ENCODE data around the gene POLH. TPM values are rescaled to one million over a fixed set of nuclear protein-coding genes. Genes with fewer than 3 reads are reported as not detected.
"Not testable (repeated sequence)": the region's sequence is repeated elsewhere in the genome, so short reads cannot be mapped to it uniquely, and the experiment has no call there.

POLH gene
- total RNA-seq, 2 donors from 2014 or later: 12.3 to 23.8 TPM

DNA sequence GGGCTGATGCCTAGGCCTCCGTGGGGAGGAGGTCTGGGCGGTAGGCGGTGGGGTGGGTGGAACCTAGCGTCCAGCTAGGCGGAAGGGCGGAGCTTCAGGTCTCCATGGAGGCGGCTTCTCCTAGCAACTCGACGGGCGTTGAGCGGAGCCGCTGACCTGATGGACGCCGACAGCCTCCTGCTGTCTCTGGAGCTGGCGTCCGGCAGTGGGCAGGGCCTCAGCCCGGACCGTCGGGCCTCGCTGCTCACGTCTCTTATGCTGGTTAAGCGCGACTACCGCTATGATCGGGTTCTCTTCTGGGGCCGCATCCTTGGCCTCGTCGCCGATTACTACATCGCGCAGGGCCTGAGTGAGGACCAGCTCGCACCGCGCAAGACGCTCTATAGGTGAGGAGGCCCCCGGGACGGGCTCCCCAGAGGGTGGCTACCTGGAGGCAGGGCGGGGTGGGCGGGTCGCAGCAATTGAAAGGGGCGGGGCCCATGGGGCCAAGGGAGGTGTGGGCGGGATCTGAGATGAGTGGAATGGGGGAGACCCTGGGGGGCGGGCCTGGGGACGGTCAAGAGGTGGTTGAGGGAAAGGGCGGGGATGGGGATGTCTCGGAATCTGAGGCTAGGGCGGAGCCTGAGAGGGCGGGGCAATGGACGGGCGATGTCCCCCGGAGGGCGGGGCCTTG lies 69.1 kb downstream of the POLH start, which contains the start of gene RSPH9:
TSS of gene RSPH9 (plus strand) at position 97 of the 673 bp plus-strand sequence. CDS start at position 160, 63 bp downstream.
- DNase-seq: peak; percentile 79
- H3K27me3 ChIP-seq: no peaks in the 10 kb centered on the region
- H3K9me3 ChIP-seq: no peaks in the 10 kb centered on the region
- H3K36me3 ChIP-seq: peaks cover 17% of the 10 kb centered on the region
- intact Hi-C loops (cut with DNase I): no loop called here
- peak within 1 kb of the TSS in 1 of 2 donors; percentile 20 for H3K9ac ChIP-seq (ENCODE audit: low read depth in 2 of 2, low read length in 2 of 2)
- H3K4me3 ChIP-seq: peak within 1 kb of the TSS; percentile 41
- H3K4me1 ChIP-seq: no peaks in the 10 kb centered on the region
- TF ChIP-seq, protein P1, sequence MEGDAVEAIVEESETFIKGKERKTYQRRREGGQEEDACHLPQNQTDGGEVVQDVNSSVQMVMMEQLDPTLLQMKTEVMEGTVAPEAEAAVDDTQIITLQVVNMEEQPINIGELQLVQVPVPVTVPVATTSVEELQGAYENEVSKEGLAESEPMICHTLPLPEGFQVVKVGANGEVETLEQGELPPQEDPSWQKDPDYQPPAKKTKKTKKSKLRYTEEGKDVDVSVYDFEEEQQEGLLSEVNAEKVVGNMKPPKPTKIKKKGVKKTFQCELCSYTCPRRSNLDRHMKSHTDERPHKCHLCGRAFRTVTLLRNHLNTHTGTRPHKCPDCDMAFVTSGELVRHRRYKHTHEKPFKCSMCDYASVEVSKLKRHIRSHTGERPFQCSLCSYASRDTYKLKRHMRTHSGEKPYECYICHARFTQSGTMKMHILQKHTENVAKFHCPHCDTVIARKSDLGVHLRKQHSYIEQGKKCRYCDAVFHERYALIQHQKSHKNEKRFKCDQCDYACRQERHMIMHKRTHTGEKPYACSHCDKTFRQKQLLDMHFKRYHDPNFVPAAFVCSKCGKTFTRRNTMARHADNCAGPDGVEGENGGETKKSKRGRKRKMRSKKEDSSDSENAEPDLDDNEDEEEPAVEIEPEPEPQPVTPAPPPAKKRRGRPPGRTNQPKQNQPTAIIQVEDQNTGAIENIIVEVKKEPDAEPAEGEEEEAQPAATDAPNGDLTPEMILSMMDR (IDR thresholded peaks at IDR 0.05): no peak
- peak within 1 kb of the TSS; percentile 52 for H3K27ac ChIP-seq

DNA sequence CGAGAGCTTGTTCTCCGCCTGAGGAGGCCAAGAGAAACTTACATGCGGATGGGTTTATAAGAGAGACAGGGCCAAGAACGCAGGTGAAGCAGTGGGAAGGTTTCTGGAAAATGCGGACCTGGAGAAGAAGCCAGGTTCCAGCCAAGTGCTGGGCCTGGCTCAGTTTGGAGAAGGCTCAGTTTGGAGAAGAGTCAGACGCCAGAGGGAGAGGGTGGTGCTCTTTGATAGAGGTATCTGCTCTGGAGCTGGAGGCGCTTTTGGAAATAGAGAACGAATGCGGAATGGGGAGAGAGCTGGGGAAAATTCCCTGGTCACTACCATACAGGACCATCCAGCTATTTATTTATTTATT lies 69.6 kb downstream of the POLH start:
- Histone ChIP-seq H3K4me3 (peak overlapping the region; percentile 41), H3K27ac (no peak overlapping the region), H3K36me3 (peaks cover 12% of the 10 kb centered on the region), H3K4me1 (no peaks in the 10 kb centered on the region), H3K9ac (ENCODE audit: low read depth in 2 of 2, low read length in 2 of 2) (no peak overlapping the region), H3K27me3 (no peaks in the 10 kb centered on the region), H3K9me3 (no peaks in the 10 kb centered on the region)
- intact Hi-C loops (cut with DNase I): no loop called here
- no peak for DNase-seq
- TF ChIP-seq, protein P1 (IDR thresholded peaks at IDR 0.05): no peak

DNA sequence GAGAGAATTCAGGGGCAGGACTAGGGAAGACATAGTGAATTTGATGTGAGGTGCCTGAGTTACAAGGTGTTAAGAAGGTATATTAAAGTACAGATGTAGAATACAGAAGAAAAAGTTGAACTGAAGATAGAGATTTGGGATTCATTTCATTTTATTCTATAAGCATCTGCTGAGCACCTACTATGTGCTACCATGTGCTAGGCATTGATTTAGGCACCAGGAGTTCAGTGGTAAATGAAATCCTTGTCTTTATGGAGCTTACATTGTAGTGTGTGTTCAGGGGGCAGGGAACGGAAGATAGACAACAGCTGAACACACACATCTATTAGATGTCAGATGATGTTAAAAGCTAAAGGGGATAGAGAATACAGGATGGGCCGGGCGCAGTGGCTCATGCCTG lies 71.6 kb downstream of the POLH start:
- H3K9ac ChIP-seq (ENCODE audit: low read depth in 2 of 2, low read length in 2 of 2): no peak overlapping the region
- no peaks in the 10 kb centered on the region for H3K9me3 ChIP-seq
- no peaks in the 10 kb centered on the region for H3K36me3 ChIP-seq
- intact Hi-C loops (cut with DNase I): no loop called here
- no peak for DNase-seq
- no peaks in the 10 kb centered on the region for H3K27me3 ChIP-seq
- H3K4me1 ChIP-seq: no peaks in the 10 kb centered on the region
- H3K4me3 ChIP-seq: no peak overlapping the region
- no peak overlapping the region for H3K27ac ChIP-seq
- TF ChIP-seq, protein P1 (IDR thresholded peaks at IDR 0.05): no peak

DNA sequence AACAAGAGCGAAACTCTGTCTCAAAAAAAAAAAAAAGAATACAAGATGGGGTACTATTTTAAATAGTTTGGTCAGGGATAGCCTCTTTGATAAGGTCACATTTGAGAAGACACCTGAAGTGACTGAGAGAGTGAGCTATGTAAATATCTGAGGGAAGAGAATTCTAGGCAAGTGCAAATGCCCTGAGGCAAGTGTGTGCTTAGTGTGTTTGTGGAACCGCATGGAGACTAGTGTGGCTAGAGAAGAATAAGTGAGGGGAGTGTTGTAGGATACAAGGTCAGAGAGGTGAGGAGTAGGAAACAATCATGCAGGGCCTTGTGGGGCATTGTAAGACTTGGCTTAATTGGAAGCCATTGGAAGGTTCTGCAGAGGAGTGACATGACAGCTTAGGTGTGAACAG lies 72.3 kb downstream of the POLH start:
- intact Hi-C loops (cut with DNase I): no loop called here
- H3K9ac ChIP-seq (ENCODE audit: low read depth in 2 of 2, low read length in 2 of 2): no peak overlapping the region
- no peaks in the 10 kb centered on the region for H3K36me3 ChIP-seq
- no peaks in the 10 kb centered on the region for H3K27me3 ChIP-seq
- no peaks in the 10 kb centered on the region for H3K9me3 ChIP-seq
- H3K4me3 ChIP-seq: no peak overlapping the region
- H3K27ac ChIP-seq: no peak overlapping the region
- TF ChIP-seq, protein P1 (IDR thresholded peaks at IDR 0.05): no peak
- no peak for DNase-seq
- H3K4me1 ChIP-seq: no peaks in the 10 kb centered on the region

DNA sequence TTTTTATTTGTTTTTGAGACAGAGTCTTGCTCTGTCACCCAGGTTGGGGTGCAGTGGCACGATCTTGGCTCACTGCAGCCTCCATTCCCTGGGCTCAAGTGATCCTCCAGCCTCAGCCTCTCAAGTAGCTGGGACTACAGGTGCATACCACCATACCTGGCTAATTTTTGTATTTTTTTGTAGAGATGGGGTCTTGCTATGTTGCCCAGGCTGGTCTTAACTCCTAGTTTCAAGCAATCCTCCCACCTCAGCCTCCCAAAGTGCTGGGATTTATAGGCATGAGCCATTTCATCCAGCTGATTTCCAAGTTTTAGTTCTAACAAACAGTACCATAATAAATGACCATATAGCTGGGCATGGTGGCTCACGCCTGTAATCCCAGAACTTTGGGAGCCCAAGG lies 76.8 kb downstream of the POLH start:
- intact Hi-C loops (cut with DNase I); H3K9ac ChIP-seq (ENCODE audit: low read depth in 2 of 2, low read length in 2 of 2); H3K36me3 ChIP-seq; H3K9me3 ChIP-seq; DNase-seq; H3K27me3 ChIP-seq; H3K4me3 ChIP-seq; H3K4me1 ChIP-seq; H3K27ac ChIP-seq: not testable (repeated sequence)

DNA sequence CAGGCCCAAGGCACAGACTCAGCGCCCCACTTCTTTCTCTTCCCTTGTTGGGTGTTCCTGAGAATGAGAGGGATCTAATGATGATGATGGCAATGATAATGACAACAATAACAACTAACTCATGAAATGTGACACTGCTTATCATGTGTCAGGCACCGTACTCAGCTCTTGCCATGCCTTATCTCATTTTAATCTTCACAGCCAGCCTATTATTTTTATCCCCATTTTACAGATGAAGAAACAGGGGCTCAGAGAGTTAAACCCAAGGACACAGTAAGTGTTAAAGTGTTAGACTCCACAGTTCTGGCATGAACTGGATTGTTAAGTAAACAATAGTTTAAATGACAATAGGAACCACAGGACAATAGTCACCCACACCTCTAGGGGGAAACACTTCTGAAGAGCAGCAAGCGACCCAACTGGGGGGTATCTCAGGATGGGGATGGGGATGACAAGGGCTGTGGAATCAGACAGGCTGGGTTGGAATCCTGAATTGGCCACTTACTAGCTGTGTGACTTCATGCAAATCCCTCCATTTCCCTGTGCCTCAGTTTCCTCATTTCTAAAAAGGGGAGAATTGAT lies 81.3 kb downstream of the POLH start:
- Histone ChIP-seq H3K27me3 (no peaks in the 10 kb centered on the region), H3K9me3 (no peaks in the 10 kb centered on the region), H3K9ac (ENCODE audit: low read depth in 2 of 2, low read length in 2 of 2) (no peak overlapping the region), H3K4me1 (no peaks in the 10 kb centered on the region), H3K36me3 (no peaks in the 10 kb centered on the region), H3K4me3 (no peak overlapping the region), H3K27ac (no peak overlapping the region)
- intact Hi-C loops (cut with DNase I): no loop called here
- no peak for DNase-seq
- TF ChIP-seq, protein P1 (IDR thresholded peaks at IDR 0.05): no peak
